Measurements from ENCODE around the gene DRAXIN.

Gene DRAXIN

DNA sequence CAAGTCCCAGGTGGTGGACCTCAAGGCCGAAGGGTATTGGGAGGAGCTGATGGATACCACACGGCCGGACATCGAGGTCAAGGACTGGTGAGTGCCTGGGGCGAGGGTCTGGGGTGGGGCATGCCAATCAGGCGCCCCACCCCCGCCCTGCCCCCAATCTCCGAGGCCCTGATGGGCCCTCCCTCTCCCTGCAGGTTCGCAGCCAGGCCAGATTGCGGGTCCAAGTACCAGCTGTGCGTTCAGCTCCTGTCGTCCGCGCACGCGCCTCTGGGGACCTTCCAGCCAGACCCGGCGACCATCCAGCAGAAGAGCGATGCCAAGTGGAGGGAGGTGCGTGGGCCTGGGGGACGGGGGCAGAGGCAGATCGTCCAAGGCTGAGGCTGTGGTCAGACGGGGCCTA, 33.0 kb upstream of the DRAXIN start:
- ATAC-seq: no peak

DNA sequence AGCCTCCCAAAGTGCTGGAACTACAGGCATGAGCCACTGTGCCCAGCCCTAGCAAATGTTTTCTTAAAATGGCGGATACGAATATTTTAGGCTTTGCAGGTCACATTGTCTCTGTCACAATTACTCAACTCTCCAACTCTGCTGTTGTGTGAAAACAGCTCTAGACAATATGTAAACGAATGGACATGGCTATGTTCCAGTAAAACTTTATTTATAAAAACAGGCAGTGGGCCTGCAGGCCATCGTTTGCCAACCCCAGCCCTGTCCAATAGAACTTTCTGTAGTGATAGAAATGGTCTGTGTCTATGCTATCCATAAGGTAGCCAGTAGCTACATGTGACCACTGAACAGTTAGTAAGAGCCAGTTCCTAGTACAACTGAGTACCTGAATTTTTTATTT, 31.8 kb upstream of the DRAXIN start:
- ATAC-seq: no peak

DNA sequence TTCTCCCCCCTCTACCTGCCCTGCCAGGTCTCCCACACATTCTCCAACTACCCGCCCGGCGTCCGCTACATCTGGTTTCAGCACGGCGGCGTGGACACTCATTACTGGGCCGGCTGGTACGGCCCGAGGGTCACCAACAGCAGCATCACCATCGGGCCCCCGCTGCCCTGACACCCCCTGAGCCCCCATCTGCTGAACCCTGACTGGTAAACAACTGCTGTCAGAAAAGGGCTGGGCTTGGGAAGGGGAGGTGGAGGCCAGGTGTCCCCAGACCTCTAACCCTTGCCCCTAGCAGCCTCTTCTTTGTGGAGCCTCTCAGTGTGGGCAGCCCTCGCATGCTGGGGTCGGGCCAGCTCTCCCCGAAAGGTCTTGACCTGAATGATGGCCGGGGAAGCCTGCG, 30.4 kb upstream of the DRAXIN start:
- ATAC-seq: no peak

DNA sequence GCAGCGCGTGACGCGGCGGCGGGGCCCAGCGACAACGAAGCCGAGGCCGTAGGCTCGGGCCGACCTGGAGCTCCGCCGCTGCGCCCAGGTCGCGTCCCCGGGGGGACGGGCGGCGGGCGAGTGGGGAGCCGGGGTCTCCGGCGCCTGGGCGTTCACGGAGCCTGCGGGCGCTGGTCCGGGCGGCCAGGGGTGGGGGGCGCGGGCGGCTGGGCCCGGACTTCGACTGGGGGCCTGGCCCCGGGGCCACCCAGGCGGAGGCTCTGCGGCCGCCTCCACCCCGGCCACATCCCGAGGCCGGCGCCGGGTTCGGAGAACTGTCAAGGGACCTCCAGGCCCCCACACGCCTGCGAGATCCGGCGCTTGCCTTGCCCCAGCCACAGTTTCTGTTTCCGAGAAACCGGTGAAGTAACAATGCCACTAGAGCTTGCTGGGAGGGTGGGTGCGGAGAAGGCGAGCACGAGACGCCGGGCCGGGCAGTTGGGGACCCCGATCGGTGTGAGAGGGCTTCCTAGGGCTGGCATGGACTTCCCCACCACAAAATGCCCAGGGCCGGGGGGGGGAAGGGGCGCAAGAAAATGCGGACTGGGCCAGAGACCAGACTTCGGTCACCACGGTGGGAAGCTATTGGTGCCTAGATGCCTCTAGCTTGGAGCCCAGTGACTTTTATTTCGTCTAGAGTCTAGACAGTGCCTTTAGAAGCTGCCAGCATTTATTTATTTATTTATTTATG, 27.0 kb upstream of the DRAXIN start:
- peak; percentile 71 to 73 for ATAC-seq

DNA sequence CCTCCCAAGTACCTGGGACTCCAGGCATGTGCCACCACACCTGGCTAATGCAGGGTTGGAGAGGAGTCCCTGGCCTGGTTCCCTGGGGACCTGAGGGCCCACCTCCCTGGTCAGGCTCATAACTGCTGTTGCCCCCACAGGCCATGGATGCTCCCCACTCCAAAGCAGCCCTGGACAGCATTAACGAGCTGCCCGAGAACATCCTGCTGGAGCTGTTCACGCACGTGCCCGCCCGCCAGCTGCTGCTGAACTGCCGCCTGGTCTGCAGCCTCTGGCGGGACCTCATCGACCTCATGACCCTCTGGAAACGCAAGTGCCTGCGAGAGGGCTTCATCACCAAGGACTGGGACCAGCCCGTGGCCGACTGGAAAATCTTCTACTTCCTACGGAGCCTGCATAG, 23.0 kb upstream of the DRAXIN start:
- no peak for ATAC-seq

DNA sequence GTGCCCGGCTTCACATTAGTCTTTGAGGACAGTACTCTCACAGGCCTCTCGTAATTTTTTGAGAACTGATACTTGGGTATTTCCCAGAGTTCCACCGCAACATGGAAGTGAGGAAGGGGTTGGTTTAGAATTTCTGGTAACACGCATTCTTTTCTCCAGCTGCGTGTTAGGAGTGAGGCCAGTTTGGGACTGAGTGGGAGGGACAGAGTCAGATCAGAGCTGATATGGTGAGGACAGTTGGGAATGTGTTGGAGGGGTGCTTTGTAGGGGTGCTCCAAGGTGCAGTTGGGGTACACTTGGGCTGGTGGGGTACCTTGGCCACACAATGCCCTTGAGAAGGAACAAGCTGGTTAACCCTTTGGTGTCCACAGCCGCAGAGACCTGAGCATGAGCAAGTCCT, 20.8 kb upstream of the DRAXIN start:
- peak in 1 of 2 donors; percentile 13 for ATAC-seq

DNA sequence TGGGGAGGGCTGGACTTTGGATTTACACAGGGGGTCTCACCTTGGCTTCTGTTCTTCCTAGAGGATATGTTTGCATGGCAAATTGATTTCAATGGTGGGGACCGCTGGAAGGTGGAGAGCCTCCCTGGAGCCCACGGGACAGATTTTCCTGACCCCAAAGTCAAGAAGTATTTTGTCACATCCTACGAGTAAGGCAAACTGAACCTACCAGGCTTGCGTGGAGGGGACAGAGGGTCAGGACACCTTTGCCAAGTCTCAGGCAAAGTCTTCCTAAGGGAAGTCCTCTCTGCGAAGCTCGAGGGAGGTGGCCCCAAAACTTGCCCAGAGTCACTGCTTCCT, 20.3 kb upstream of the DRAXIN start:
- no peak for ATAC-seq

DNA sequence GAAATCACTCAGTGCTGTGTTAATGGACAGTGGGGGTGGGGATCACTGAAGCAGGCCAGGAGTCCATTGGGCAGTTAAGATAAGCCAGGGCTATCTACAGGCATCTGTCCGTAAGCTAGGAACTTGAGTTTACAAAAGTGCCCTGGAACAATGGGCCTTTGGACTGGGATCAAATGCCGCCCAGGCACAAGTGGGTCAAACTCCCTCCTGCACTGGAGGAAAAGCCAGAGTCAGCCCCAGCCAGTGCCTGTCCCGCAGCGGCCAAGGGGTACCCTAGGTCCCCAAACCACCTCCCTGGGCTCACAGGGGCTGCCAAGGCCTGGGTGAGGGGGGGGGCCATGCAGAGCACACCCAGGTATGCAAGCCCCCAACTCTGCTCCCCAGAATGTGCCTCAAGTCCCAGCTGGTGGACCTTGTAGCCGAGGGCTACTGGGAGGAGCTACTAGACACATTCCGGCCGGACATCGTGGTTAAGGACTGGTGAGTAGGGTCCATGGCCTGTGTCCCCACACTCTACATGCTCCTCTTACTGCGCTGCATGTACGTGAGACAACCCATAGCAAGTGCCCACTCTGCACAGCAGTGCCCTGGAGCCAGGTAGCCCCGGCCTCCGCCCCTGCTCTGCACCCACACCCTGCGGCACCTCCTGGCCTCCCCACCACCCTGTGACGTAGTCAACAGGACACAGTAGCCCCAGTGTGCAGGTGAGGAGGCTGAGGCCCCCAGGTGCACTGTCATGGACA, 19.8 kb upstream of the DRAXIN start:
- ATAC-seq: no peak

DNA sequence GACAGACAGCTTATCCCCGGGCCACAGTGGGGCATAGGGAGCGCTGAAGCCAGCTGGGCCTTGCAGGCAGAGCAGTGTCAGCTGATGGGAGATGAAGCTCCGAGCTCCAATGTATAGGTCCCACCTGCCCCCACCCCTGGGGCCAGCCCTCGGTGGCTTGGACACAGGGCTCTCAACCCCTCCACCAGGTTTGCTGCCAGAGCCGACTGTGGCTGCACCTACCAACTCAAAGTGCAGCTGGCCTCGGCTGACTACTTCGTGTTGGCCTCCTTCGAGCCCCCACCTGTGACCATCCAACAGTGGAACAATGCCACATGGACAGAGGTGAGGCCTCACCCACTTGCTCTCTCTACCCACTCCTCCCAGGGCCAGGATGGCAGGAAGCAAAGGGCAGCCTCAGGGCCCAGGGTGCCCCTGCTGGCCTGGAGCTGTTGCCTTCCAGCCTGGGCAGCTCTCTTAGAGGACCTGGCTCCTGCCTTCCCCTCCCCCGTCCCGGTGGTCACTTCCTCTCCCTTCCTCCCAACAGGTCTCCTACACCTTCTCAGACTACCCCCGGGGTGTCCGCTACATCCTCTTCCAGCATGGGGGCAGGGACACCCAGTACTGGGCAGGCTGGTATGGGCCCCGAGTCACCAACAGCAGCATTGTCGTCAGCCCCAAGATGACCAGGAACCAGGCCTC, 18.3 kb upstream of the DRAXIN start:
- ATAC-seq: no peak

DNA sequence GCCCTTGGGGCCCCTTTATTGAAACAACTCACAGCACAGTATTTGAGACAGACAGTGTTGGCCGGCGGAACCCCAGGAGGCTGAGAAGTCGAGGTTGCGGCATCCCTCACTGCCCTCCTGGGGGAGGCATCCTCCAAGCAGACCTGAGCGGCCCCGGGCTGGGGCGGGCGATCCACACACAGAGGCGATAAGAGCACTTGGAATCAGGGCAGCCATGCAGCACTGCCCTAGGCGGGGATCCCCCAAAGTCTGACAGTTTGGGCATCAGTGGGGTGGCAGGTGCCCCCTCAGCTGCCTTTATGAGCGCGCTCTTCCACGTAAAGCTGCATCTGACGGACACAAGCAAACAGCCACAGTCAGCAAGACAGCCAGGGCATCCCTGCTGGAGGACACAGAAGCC, 17.0 kb upstream of the DRAXIN start:
- no peak for ATAC-seq

DNA sequence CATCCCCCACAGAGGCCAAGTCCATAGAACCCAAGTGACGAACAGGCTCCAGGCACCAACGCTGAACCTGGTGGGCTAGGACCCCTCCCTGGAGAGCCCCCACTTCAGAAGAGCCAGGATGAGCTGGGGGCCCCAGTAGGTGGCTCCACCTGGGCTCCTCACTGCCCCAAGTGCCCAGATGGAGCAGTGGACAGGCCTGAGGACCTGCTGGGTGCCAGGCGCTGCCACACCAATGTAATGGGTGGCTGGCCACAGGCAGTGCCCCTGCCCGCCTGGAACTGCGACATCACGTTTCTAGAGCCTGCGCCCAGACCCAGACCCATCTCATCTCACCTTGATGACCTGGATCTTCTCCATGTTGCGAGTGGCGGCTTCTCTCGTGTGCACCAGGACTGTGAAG, 16.2 kb upstream of the DRAXIN start:
- ATAC-seq: no peak

DNA sequence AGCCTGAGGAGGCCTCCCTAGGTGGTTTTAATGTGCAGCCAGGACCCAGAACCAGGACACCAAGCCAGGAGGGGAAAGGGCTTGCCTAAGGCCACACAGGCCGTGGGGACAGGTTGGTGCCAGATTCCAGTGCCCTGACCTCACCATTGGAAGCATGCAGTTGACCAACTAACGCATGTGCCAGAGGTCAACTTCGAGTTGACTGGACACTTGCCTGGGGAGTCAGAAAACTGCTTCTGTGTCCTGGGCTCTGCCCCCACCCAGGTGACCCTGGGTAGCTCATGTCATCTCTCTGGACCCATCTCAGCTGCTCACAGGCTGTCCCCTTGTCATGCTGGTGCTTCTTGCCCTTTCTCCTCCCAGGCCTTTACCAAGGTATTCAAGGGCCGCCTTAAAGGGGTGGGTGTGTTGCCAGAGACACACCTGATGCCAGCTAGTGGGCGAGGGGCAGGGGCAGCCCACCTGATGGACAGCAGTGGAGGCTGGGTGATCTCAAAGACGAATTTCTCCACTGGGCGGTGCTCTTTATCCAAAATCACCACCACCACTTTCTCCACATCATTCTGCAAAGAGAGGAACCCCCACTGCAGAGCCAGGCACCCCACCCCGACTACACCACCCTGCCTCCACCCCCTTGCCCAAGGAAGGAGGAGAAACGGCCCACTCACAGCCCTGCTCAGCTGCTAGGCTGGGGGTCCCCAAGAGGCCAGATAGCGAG, 15.0 kb upstream of the DRAXIN start:
- no peak for ATAC-seq

DNA sequence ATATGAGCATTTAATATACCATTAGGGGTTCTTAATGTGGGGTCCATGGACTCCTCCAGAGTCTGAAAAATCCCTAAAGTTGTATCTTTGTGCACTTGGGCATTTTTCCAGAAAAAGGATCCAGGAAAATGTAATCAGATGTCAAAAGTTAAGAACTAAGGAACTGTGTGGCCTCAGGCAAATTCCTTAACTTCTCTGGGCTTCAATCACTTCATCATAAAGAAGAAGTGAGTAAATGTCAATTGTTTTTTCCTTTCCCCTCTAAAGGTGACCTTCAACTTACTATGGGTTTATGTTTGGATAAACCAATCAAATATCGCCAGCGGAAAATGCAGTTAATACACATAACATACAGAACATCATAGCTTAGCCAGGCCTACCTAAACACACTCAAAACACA, 13.1 kb upstream of the DRAXIN start:
- no peak for ATAC-seq

DNA sequence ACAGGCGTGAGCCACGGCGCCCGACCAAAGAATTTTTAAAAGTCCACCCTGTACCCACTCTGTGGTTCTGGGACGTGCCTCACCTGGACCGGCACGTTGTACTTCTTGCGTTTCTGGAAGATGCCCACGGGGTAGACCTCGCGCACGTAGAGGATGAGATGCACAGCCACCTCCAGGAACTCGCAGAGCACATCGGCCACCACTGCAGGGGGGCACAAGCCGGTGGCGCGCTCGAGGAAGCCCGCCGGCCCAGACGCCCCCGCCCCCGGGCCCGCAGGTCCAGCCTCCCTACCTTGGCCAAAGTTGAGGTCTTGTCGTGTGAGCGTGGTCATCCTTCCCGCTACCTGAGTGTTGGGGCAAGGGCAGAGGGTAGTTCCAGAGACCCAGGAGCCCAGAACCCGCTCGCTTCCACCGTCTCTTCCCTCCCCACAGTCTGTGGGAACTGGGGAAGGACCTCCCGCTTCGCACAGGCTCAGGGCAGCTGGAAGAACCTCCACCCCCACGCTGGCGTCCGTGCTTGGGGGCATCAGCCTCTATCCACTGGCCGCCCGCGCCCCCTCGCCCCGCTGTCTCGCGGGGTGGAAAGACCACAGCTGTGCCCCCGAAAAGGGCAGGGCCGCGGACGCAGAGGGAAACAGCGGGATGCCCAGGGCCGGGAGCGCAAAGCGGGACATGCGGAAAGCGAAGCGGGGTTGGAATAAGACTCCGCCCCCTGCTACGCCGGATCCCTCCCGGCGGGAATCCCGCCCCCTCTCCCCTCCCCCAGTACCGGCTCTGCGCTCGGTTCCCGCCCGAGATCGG, 11.0 kb upstream of the DRAXIN start:
- peak; percentile 9 to 11 for ATAC-seq

DNA sequence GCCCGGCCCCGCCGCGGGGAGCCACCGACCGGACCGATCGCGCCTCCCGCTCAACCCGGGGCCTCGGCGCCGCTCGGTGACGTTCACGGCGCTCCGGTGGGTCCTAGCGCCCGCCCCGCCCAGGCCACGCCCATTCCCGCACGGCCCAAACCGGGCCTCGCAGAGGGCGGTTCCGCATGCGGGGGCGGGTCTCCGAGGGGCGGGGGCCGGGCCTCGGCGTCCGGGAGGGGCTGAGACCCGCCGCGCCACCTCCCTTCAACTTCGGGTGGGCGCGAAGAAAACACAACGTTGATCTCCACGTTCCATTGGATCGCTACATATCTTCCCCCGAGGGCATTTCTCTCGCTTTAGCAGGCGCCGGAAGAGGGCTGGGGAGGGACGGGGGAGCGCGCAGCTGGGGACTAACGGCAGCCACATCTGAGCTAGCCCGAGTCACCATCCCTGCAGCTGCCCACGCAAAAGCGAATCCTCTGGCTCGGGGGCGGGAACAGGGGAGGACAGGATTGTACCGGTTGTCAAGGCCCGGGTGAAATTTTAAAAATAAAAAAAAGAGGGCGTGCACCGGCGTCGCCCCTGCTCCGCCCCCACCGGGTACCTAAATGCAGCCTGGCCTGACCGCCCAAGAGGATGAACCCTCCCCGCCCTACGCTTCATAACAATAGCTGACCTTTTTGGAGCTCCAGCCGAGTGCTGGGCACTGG, 10.3 kb upstream of the DRAXIN start, which contains the start of gene MAD2L2:
Gene MAD2L2 (minus strand): TSS at position 78 of the 701 bp plus-strand sequence. CDS start 547 bp downstream, outside the sequence.
- peak; percentile 94 for ATAC-seq

DNA sequence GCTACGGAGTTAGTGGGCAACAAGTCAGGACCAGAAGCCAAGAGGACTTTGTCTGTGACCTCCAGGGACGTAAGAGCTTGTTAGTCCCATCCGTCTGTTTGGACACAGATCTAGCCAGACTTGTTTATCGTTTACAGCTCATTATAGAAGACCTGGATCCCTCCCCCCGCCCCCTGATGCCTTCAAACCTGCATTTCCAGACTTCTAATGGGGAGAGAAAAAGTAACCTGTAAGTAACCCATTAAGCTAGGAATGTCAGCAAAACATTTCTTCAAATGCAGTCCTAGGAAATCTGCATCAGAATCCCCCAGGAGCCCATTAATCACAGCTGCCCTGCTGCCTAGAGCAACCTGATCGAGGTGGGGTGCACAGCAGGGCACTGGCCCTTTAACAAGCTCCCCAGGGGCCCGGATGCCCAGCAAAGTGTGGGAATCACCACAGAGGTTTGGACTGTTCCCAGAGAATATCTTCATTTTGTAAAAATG, 9.2 kb upstream of the DRAXIN start:
- no peak for ATAC-seq

DNA sequence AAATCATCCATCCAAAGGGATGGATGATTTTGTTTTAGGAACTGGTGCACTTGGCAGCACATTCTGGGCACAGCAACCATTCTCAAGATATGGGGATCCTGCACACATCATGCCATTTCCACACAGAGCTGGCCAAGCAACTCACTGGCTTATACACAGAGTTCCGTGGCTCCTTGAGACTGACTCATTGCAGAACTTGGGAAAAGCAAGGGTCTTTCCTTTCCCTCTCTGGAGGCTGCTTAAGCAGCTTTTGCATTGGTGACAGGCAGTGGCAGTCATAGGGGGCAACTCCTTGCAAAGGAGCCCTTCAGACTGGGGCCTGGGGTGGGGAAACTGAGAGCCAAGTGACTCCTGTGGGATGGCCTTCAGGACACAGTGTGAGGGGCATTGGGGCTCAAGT, 8.7 kb upstream of the DRAXIN start:
- ATAC-seq: no peak

DNA sequence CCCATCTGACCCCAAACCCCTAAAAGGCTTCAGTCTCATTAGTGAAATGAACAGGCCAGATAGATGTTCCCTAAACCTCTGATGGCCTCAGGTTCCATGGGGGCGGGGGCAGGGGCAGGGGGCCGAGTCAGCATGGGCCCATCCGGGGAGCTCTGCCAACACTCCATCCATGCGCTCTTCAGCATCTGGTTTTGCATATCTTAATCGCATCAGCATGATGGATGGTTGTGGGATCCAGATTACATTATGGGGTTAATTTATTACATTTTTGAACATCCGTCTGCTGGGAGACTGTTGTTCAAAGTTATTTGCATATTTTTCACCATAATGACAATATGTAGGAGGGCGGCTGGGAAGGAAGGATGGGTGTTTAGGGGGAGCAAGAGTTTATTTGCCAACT, 7.4 kb upstream of the DRAXIN start:
- ATAC-seq: no peak

DNA sequence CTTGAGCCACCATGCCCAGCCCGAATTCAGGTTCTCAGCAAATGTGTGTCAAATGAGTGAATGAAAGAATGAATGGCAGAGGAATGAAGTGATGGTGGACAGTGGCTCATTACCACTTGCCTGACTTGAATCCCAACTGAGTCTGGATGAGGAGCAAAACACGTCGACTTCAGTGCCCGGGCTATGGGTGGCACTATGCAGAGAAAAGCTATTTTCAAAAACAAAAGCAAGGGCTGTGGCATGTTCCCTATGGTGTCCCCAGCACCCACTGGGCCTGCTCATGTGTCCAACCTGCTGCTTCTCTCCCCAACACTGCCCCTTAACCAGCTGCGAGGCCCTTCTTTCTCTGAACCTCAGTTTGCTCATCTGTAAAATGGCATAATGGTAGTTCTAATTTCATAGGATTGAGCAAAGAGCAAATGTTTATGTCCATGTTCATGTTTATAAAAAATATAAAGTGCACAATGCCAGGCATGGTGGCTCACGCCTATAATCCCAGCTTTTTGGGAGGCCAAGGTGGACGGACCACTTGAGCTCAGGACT, 6.2 kb upstream of the DRAXIN start:
- no peak for ATAC-seq

DNA sequence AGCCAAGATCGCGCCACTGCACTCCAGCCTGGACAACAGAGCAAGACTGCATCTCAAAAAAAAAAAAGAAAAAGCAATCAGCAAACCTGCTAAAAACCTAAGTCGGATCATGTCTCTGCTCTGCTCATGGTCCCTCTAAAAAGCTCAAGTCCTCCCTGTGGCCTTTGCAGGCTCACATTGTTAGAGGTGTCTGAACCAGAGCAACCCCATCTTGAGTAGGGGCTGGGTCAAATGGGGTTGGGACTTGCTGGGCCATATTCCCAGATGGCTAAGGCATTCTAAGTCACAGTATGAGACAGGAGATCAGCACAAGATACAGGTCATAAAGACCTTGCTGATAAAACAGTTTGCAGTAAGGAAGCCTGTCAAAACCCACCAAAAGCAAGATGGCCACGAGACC, 3.0 kb upstream of the DRAXIN start:
- no peak for ATAC-seq

Measured in activated CD4-positive, CD25-positive, alpha-beta regulatory T cell treated with anti-CD3 and anti-CD28 coated beads, Interleukin-2, amount 50 U/mL, for 24 hours (primary cell).